Measurements from ENCODE around the gene COG5. TPM values are rescaled to one million over a fixed set of nuclear protein-coding genes. Genes with fewer than 3 reads are reported as not detected.
"Not testable (repeated sequence)": the region's sequence is repeated elsewhere in the genome, so short reads cannot be mapped to it uniquely, and the experiment has no call there.

COG5 gene
- total RNA-seq, 1 experiment from 2014 or later = 23.6 TPM

GRCh38 chr7:107224374-107225223, 339.1 kb downstream of the COG5 start:
- Mint-ChIP-seq H3K9me3 (ENCODE audit: low read depth, unreplicated experiment) (no peaks in the 10 kb centered on the region), H3K4me3 (ENCODE audit: low read depth, unreplicated experiment) (no peak overlapping the region), H3K27me3 (ENCODE audit: unreplicated experiment) (no peaks in the 10 kb centered on the region), H3K4me1 (ENCODE audit: low read depth, unreplicated experiment) (no peaks in the 10 kb centered on the region), H3K27ac (ENCODE audit: unreplicated experiment) (no peak overlapping the region), H3K36me3 (ENCODE audit: insufficient read depth, unreplicated experiment) (no peaks in the 10 kb centered on the region)
- CTCF ChIA-PET = no interaction called here
- intact Hi-C loops (cut with micrococcal nuclease; ENCODE audit: unreplicated experiment) = no loop called here
- no TSS peak for BruUV-seq (replicated peaks)
- no peak for DNase-seq
- no peak for TF ChIP-seq CTCF (IDR thresholded peaks at IDR 0.05; ENCODE audit: unreplicated experiment)

GRCh38 chr7:107220806-107221205, 342.9 kb downstream of the COG5 start:
- H3K4me1 Mint-ChIP-seq (ENCODE audit: low read depth, unreplicated experiment); H3K27me3 Mint-ChIP-seq (ENCODE audit: unreplicated experiment); H3K4me3 Mint-ChIP-seq (ENCODE audit: low read depth, unreplicated experiment); BruUV-seq (replicated peaks); H3K9me3 Mint-ChIP-seq (ENCODE audit: low read depth, unreplicated experiment); intact Hi-C loops (cut with micrococcal nuclease; ENCODE audit: unreplicated experiment); H3K27ac Mint-ChIP-seq (ENCODE audit: unreplicated experiment); H3K36me3 Mint-ChIP-seq (ENCODE audit: insufficient read depth, unreplicated experiment); CTCF ChIA-PET; DNase-seq: not testable (repeated sequence)

GRCh38 chr7:107220356-107220755, 343.4 kb downstream of the COG5 start:
- intact Hi-C loops (cut with micrococcal nuclease; ENCODE audit: unreplicated experiment) = no loop called here
- no TSS peak for BruUV-seq (replicated peaks)
- H3K27me3 Mint-ChIP-seq (ENCODE audit: unreplicated experiment) = no peaks in the 10 kb centered on the region
- no peaks in the 10 kb centered on the region for H3K4me1 Mint-ChIP-seq (ENCODE audit: low read depth, unreplicated experiment)
- no peak overlapping the region for H3K4me3 Mint-ChIP-seq (ENCODE audit: low read depth, unreplicated experiment)
- no peaks in the 10 kb centered on the region for H3K36me3 Mint-ChIP-seq (ENCODE audit: insufficient read depth, unreplicated experiment)
- CTCF ChIA-PET = no interaction called here
- no peak for DNase-seq
- H3K9me3 Mint-ChIP-seq (ENCODE audit: low read depth, unreplicated experiment) = no peaks in the 10 kb centered on the region
- H3K27ac Mint-ChIP-seq (ENCODE audit: unreplicated experiment) = no peak overlapping the region
- TF ChIP-seq CTCF (IDR thresholded peaks at IDR 0.05; ENCODE audit: unreplicated experiment) = no peak

- no TSS peak for BruUV-seq (replicated peaks)
- Mint-ChIP-seq H3K4me1 (ENCODE audit: low read depth, unreplicated experiment) (no peaks in the 10 kb centered on the region), H3K36me3 (ENCODE audit: insufficient read depth, unreplicated experiment) (no peaks in the 10 kb centered on the region), H3K27me3 (ENCODE audit: unreplicated experiment) (no peaks in the 10 kb centered on the region), H3K9me3 (ENCODE audit: low read depth, unreplicated experiment) (no peaks in the 10 kb centered on the region), H3K4me3 (ENCODE audit: low read depth, unreplicated experiment) (no peak overlapping the region), H3K27ac (ENCODE audit: unreplicated experiment) (no peak overlapping the region)
- TF ChIP-seq CTCF (IDR thresholded peaks at IDR 0.05; ENCODE audit: unreplicated experiment) = no peak
- intact Hi-C loops (cut with micrococcal nuclease; ENCODE audit: unreplicated experiment) = no loop called here
- CTCF ChIA-PET = no interaction called here
- no peak for DNase-seq
Measured at GRCh38 chr7:107219563-107220244, 344.0 kb downstream of the COG5 start.

- no peak for TF ChIP-seq CTCF (IDR thresholded peaks at IDR 0.05; ENCODE audit: unreplicated experiment)
- Mint-ChIP-seq H3K4me3 (ENCODE audit: low read depth, unreplicated experiment) (no peak overlapping the region), H3K27ac (ENCODE audit: unreplicated experiment) (no peak overlapping the region), H3K4me1 (ENCODE audit: low read depth, unreplicated experiment) (no peaks in the 10 kb centered on the region), H3K9me3 (ENCODE audit: low read depth, unreplicated experiment) (no peaks in the 10 kb centered on the region), H3K36me3 (ENCODE audit: insufficient read depth, unreplicated experiment) (no peaks in the 10 kb centered on the region), H3K27me3 (ENCODE audit: unreplicated experiment) (no peaks in the 10 kb centered on the region)
- no peak for DNase-seq
- no TSS peak for BruUV-seq (replicated peaks)
- CTCF ChIA-PET = no interaction called here
- intact Hi-C loops (cut with micrococcal nuclease; ENCODE audit: unreplicated experiment) = no loop called here
Measured at GRCh38 chr7:107213945-107214344, 349.8 kb downstream of the COG5 start.

Data from Calu3 (cell line).